Activated T-cell treated with anti-CD3 and anti-CD28 coated beads, Interleukin-2, amount 50 U/mL, for 1 hour (primary cell): Measurements from ENCODE around the gene ZNF581.
A peak's percentile ranks its signal among the peaks of the same experiment; 100 is the strongest.

Experiments
- DNase-seq: peaks from one replicate; pipeline ENCODE4 v3.0.0-alpha.2; 2020

The ZNF581 gene

GRCh38 chr19:55668603-55669348 is 25.3 kb downstream of the ZNF581 start:
- DNase-seq = no peak

- no peak for DNase-seq
Measured at GRCh38 chr19:55669418-55670279, 26.2 kb downstream of the ZNF581 start.

- DNase-seq = no peak
Measured at GRCh38 chr19:55670280-55671053, 27.0 kb downstream of the ZNF581 start.

GRCh38 chr19:55671054-55671378 is 27.6 kb downstream of the ZNF581 start:
- DNase-seq = no peak

GRCh38 chr19:55672418-55672817 is 29.0 kb downstream of the ZNF581 start:
- DNase-seq = no peak

GRCh38 chr19:55673465-55673864 is 30.0 kb downstream of the ZNF581 start:
- no peak for DNase-seq

GRCh38 chr19:55673889-55674288 is 30.4 kb downstream of the ZNF581 start:
- DNase-seq = no peak

GRCh38 chr19:55674459-55674840 is 31.0 kb downstream of the ZNF581 start:
- DNase-seq = no peak

GRCh38 chr19:55674841-55675660 is 31.6 kb downstream of the ZNF581 start, which contains the start of gene EPN1:
EPN1 (plus strand) TSS chr19:55675226; CDS start chr19:55678628, 3,402 bp downstream.
- peak; percentile 97 for DNase-seq

- DNase-seq = no peak
Measured at GRCh38 chr19:55675661-55676354, 32.4 kb downstream of the ZNF581 start.

- DNase-seq = no peak
Measured at GRCh38 chr19:55676383-55676782, 32.9 kb downstream of the ZNF581 start.

- DNase-seq = no peak
Measured at GRCh38 chr19:55676889-55677505, 33.5 kb downstream of the ZNF581 start.

GRCh38 chr19:55677572-55678028 is 34.2 kb downstream of the ZNF581 start:
- DNase-seq = no peak

GRCh38 chr19:55678121-55678671 is 34.7 kb downstream of the ZNF581 start:
- no peak for DNase-seq

GRCh38 chr19:55679343-55680257 is 36.2 kb downstream of the ZNF581 start:
- no peak for DNase-seq

- no peak for DNase-seq
Measured at GRCh38 chr19:55680339-55681130, 37.1 kb downstream of the ZNF581 start.

GRCh38 chr19:55681131-55682092 is 38.0 kb downstream of the ZNF581 start:
- no peak for DNase-seq
